ENCODE results near the gene TAOK1.

Gene TAOK1

DNA sequence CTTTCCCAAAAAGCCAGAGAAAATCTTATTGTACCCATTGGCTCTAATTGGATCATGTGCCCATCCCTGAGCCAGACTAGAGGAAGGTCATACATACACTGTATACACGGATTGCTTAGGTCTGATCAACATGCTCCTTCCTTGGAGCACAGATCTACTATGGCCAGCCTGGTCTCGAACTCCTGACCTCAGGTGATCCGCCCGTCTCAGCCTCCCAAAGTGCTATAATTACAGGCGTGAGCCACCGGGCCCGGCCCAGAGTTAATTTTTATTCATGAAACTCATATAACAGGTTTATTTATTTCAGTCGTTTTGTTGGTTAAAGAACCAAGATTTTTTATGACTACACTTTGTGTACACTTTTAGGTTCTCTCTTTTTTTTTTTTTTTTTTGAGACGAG is 1.2 kb upstream of the TAOK1 start:
- TF ChIP-seq ZNF529 (tag by site-specific recombination; IDR thresholded peaks at IDR 0.05; ENCODE audit: insufficient replicate concordance) (no peak), ZBTB17 (tag by site-specific recombination; IDR thresholded peaks at IDR 0.05) (peak; percentile 91), KLF16 (tag by site-specific recombination; IDR thresholded peaks at IDR 0.05) (no peak), ZNF521 (tag by site-specific recombination; IDR thresholded peaks at IDR 0.05) (no peak), ZNF416 (tag by site-specific recombination; IDR thresholded peaks at IDR 0.05) (no peak)
- TF ChIP-seq, protein P1, sequence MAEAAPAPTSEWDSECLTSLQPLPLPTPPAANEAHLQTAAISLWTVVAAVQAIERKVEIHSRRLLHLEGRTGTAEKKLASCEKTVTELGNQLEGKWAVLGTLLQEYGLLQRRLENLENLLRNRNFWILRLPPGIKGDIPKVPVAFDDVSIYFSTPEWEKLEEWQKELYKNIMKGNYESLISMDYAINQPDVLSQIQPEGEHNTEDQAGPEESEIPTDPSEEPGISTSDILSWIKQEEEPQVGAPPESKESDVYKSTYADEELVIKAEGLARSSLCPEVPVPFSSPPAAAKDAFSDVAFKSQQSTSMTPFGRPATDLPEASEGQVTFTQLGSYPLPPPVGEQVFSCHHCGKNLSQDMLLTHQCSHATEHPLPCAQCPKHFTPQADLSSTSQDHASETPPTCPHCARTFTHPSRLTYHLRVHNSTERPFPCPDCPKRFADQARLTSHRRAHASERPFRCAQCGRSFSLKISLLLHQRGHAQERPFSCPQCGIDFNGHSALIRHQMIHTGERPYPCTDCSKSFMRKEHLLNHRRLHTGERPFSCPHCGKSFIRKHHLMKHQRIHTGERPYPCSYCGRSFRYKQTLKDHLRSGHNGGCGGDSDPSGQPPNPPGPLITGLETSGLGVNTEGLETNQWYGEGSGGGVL (tag by site-specific recombination; IDR thresholded peaks at IDR 0.05), result no peak
- TF ChIP-seq, protein P2, sequence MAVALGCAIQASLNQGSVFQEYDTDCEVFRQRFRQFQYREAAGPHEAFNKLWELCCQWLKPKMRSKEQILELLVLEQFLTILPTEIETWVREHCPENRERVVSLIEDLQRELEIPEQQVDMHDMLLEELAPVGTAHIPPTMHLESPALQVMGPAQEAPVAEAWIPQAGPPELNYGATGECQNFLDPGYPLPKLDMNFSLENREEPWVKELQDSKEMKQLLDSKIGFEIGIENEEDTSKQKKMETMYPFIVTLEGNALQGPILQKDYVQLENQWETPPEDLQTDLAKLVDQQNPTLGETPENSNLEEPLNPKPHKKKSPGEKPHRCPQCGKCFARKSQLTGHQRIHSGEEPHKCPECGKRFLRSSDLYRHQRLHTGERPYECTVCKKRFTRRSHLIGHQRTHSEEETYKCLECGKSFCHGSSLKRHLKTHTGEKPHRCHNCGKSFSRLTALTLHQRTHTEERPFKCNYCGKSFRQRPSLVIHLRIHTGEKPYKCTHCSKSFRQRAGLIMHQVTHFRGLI (tag by site-specific recombination; IDR thresholded peaks at IDR 0.05), result no peak
- TF ChIP-seq, protein P3, sequence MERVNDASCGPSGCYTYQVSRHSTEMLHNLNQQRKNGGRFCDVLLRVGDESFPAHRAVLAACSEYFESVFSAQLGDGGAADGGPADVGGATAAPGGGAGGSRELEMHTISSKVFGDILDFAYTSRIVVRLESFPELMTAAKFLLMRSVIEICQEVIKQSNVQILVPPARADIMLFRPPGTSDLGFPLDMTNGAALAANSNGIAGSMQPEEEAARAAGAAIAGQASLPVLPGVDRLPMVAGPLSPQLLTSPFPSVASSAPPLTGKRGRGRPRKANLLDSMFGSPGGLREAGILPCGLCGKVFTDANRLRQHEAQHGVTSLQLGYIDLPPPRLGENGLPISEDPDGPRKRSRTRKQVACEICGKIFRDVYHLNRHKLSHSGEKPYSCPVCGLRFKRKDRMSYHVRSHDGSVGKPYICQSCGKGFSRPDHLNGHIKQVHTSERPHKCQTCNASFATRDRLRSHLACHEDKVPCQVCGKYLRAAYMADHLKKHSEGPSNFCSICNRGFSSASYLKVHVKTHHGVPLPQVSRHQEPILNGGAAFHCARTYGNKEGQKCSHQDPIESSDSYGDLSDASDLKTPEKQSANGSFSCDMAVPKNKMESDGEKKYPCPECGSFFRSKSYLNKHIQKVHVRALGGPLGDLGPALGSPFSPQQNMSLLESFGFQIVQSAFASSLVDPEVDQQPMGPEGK (tag by site-specific recombination; IDR thresholded peaks at IDR 0.05), result no peak
- ChIA-PET CTCF (no interaction called here), POLR2A (no interaction called here)
- Histone ChIP-seq H3K4me1 (ENCODE audit: control insufficient read depth, insufficient read depth, low read length) (peaks cover 12% of the 10 kb centered on the region; the same call in 1 of the 2 replicates), H3K4me3 (ENCODE audit: low read depth, low read length) (no peak overlapping the region), H3K36me3 (ENCODE audit: control insufficient read depth in 2 of 2, insufficient read depth in 1 of 2, low read length in 2 of 2) (peaks cover 0 to 3% of the 10 kb centered on the region in 2 experiments; a peak in 1 of 3 replicates), H3K27ac (ENCODE audit: extremely low read depth, low read depth, low read length) (no peak overlapping the region), H3K9me3 (ENCODE audit: control insufficient read depth, insufficient read depth, low read depth, low read length) (no peaks in the 10 kb centered on the region)

GRCh38 chr17:29390851-29391631 is 878 bp downstream of the TAOK1 start:
- H3K4me3 ChIP-seq (ENCODE audit: low read depth, low read length), result peak overlapping the region; percentile 60
- peaks cover 3 to 7% of the 10 kb centered on the region in 2 experiments; a peak in 2 of 3 replicates for H3K36me3 ChIP-seq (ENCODE audit: control insufficient read depth in 2 of 2, insufficient read depth in 1 of 2, low read length in 2 of 2)
- no peaks in the 10 kb centered on the region for H3K9me3 ChIP-seq (ENCODE audit: control insufficient read depth, insufficient read depth, low read depth, low read length)
- ChIA-PET CTCF (interaction anchor here (0.6 kb wide), 1 partner anchor 117 kb away, joined by 3 read pairs; no protein-coding TSS in a partner anchor), POLR2A (interaction anchor here (0.6 to 2.6 kb wide), 15 partner anchors 8 to 212 kb away, joined by 3 to 15 read pairs (median 6); partner anchors contain the start of genes ANKRD13B and NUFIP2)
- H3K4me1 ChIP-seq (ENCODE audit: control insufficient read depth, insufficient read depth, low read length), result peaks cover 12% of the 10 kb centered on the region; the same call in 1 of the 2 replicates
- H3K27ac ChIP-seq (ENCODE audit: extremely low read depth, low read depth, low read length), result peak overlapping the region; percentile 99
- TF ChIP-seq ZBTB44 (tag by site-specific recombination; IDR thresholded peaks at IDR 0.05) (0 out of 2 replicates have a peak, but pooled peaks have one; percentile 7), ZNF600 (tag by site-specific recombination; IDR thresholded peaks at IDR 0.05) (peak; percentile 50; the same call in 1 of the 2 replicates), ZNF837 (tag by site-specific recombination; IDR thresholded peaks at IDR 0.05) (no peak), ZNF266 (tag by site-specific recombination; IDR thresholded peaks at IDR 0.05; ENCODE audit: low read depth) (no peak), ZNF394 (tag by site-specific recombination; IDR thresholded peaks at IDR 0.05; ENCODE audit: borderline replicate concordance) (peak; percentile 31; the same call in 1 of the 2 replicates), ZFHX2 (tag by site-specific recombination; conservative IDR thresholded peaks at IDR 0.05) (peak; percentile 93), KLF9 (tag by site-specific recombination; IDR thresholded peaks at IDR 0.05; ENCODE audit: low read depth) (peak; percentile 66), BCL11A (tag by site-specific recombination; IDR thresholded peaks at IDR 0.05; ENCODE audit: low read depth) (no peak), ZNF768 (tag by site-specific recombination; IDR thresholded peaks at IDR 0.05) (no peak), ZNF121 (tag by site-specific recombination; IDR thresholded peaks at IDR 0.05) (no peak), ZNF560 (tag by site-specific recombination; IDR thresholded peaks at IDR 0.05; ENCODE audit: borderline replicate concordance) (no peak), SP7 (tag by site-specific recombination; IDR thresholded peaks at IDR 0.05) (peak; percentile 37; the same call in 1 of the 2 replicates), SP2 (tag by site-specific recombination; IDR thresholded peaks at IDR 0.05) (peak; percentile 64)
- TF ChIP-seq, protein P1 (tag by site-specific recombination; IDR thresholded peaks at IDR 0.05), result peak; percentile 62
- TF ChIP-seq, protein P3 (tag by site-specific recombination; IDR thresholded peaks at IDR 0.05), result peak; percentile 74

Measured in HEK293 (cell line).